Measurements from ENCODE around the gene ITGAX. TPM values are rescaled to one million over a fixed set of nuclear protein-coding genes. Genes with fewer than 3 reads are reported as not detected.

The ITGAX gene
- total and polyA plus RNA-seq, 2 donors (not counting 1 experiment from before 2014, with no cell fraction given), result 48.0 to 78.8 TPM

GRCh38 chr16:31385680-31386079, 30.7 kb downstream of the ITGAX start:
- Histone ChIP-seq H2AFZ (ENCODE audit: insufficient read depth, low read depth, low read length, poor library complexity, severe bottlenecking) (no peak overlapping the region), H3K36me3 (replicated peaks in 1 of 2; ENCODE audit: control extremely low read depth in 1 of 2, control insufficient read depth in 1 of 2, extremely low read depth in 1 of 2, insufficient read depth in 2 of 2, low read length in 1 of 2) (no peaks in the 10 kb centered on the region), H3K4me1 (ENCODE audit: control insufficient read depth in 2 of 2, insufficient read depth in 2 of 2, low read length in 2 of 2) (peaks cover 0 to 7% of the 10 kb centered on the region in 2 donors), H4K20me1 (ENCODE audit: control insufficient read depth, insufficient read depth, low read length, poor library complexity, severe bottlenecking) (no peaks in the 10 kb centered on the region), H3K4me2 (replicated peaks; ENCODE audit: low read depth, low read length, poor library complexity, severe bottlenecking) (no peak overlapping the region), H3K27me3 (replicated peaks in 1 of 4; ENCODE audit: control extremely low read depth in 1 of 4, control insufficient read depth in 3 of 4, insufficient read depth in 4 of 4, low read length in 3 of 4) (peaks cover 0 to 5% (median 0%) of the 10 kb centered on the region in 4 experiments), H3K9ac (ENCODE audit: low read length) (no peak overlapping the region), H3K4me3 (ENCODE audit: control extremely low read depth in 1 of 5, extremely low read depth in 1 of 5, insufficient read depth in 1 of 5, low read depth in 2 of 5, low read length in 4 of 5) (no peak overlapping the region), H3K79me2 (ENCODE audit: control insufficient read depth, insufficient read depth, low read length) (no peaks in the 10 kb centered on the region), H3K27ac (ENCODE audit: low read length in 2 of 2) (no peak overlapping the region), H3K9me3 (ENCODE audit: control extremely low read depth in 1 of 3, control insufficient read depth in 2 of 3, insufficient read depth in 1 of 3, low read length in 2 of 3) (no peaks in the 10 kb centered on the region)
- DNase-seq (no peak), ATAC-seq (ENCODE audit: low read depth) (no peak)
- intact Hi-C loops (cut with micrococcal nuclease), result no loop called here
- Mint-ChIP-seq H3K4me1 (peaks cover 16% of the 10 kb centered on the region), H3K4me3 (no peak overlapping the region), H3K9me3 (ENCODE audit: insufficient read depth) (no peaks in the 10 kb centered on the region), H3K27me3 (peaks cover 16% of the 10 kb centered on the region), H3K27ac (no peak overlapping the region)
- ChIA-PET POLR2A (no interaction called here), CTCF (interaction anchor here (0.7 to 1.4 kb wide), 2 partner anchors 52 to 75 kb away, joined by 3 read pairs; no protein-coding TSS in a partner anchor)
- TF ChIP-seq EZH2 (IDR thresholded peaks at IDR 0.05; ENCODE audit: borderline replicate concordance, insufficient read depth, low read depth, low read length, poor library complexity, severe bottlenecking), result no peak
- TF ChIP-seq CTCF (IDR thresholded peaks at IDR 0.05), result no peak
- 100% methylated on average over 4 of the region's 4 CpGs for WGBS (ENCODE audit: insufficient coverage)

GRCh38 chr16:31386157-31386984, 31.4 kb downstream of the ITGAX start:
- POLR2A ChIA-PET, result interaction anchor here (0.7 kb wide), 1 partner anchor 792 kb away, joined by 4 read pairs; no protein-coding TSS in a partner anchor

More at GRCh38 chr16:31386157-31386984, 31.4 kb downstream of the ITGAX start:
- Mint-ChIP-seq H3K4me1 (peaks cover 16% of the 10 kb centered on the region), H3K9me3 (ENCODE audit: insufficient read depth) (no peaks in the 10 kb centered on the region), H3K4me3 (no peak overlapping the region), H3K27me3 (peaks cover 18% of the 10 kb centered on the region), H3K27ac (no peak overlapping the region)
- intact Hi-C loops (cut with micrococcal nuclease), result no loop called here
- Histone ChIP-seq H3K4me3 (ENCODE audit: control extremely low read depth in 1 of 5, extremely low read depth in 1 of 5, insufficient read depth in 1 of 5, low read depth in 2 of 5, low read length in 4 of 5) (no peak overlapping the region), H3K27me3 (replicated peaks in 1 of 4; ENCODE audit: control extremely low read depth in 1 of 4, control insufficient read depth in 3 of 4, insufficient read depth in 4 of 4, low read length in 3 of 4) (peaks cover 0 to 5% (median 0%) of the 10 kb centered on the region in 4 experiments), H4K20me1 (ENCODE audit: control insufficient read depth, insufficient read depth, low read length, poor library complexity, severe bottlenecking) (no peaks in the 10 kb centered on the region), H3K9ac (ENCODE audit: low read length) (no peak overlapping the region), H2AFZ (ENCODE audit: insufficient read depth, low read depth, low read length, poor library complexity, severe bottlenecking) (no peak overlapping the region), H3K4me1 (ENCODE audit: control insufficient read depth in 2 of 2, insufficient read depth in 2 of 2, low read length in 2 of 2) (peaks cover 0 to 7% of the 10 kb centered on the region in 2 donors), H3K9me3 (ENCODE audit: control extremely low read depth in 1 of 3, control insufficient read depth in 2 of 3, insufficient read depth in 1 of 3, low read length in 2 of 3) (no peaks in the 10 kb centered on the region), H3K4me2 (replicated peaks; ENCODE audit: low read depth, low read length, poor library complexity, severe bottlenecking) (no peak overlapping the region), H3K27ac (ENCODE audit: low read length in 2 of 2) (no peak overlapping the region), H3K36me3 (replicated peaks in 1 of 2; ENCODE audit: control extremely low read depth in 1 of 2, control insufficient read depth in 1 of 2, extremely low read depth in 1 of 2, insufficient read depth in 2 of 2, low read length in 1 of 2) (no peaks in the 10 kb centered on the region), H3K79me2 (ENCODE audit: control insufficient read depth, insufficient read depth, low read length) (no peaks in the 10 kb centered on the region)
- ATAC-seq (ENCODE audit: low read depth) (peak; percentile 61), DNase-seq (peak; percentile 63)
- CTCF ChIA-PET, result interaction anchor here (0.7 to 1.4 kb wide), 2 partner anchors 53 to 74 kb away, joined by 3 read pairs; no protein-coding TSS in a partner anchor
- WGBS (ENCODE audit: insufficient coverage), result 78% methylated on average over 4 of the region's 6 CpGs
- TF ChIP-seq EZH2 (IDR thresholded peaks at IDR 0.05; ENCODE audit: borderline replicate concordance, insufficient read depth, low read depth, low read length, poor library complexity, severe bottlenecking), result no peak
- TF ChIP-seq CTCF (IDR thresholded peaks at IDR 0.05), result no peak
